Colon (tissue), 2 donors: ENCODE results near the gene TUBAL3.
"Not testable (repeated sequence)": the region's sequence is repeated elsewhere in the genome, so short reads cannot be mapped to it uniquely, and the experiment has no call there.

Source experiments
- FAIRE-seq: peaks from 2 replicates; lab custom pipeline; 2012; peaks lifted over from hg19 to GRCh38; lab: Jason Lieb, UNC
- donor health status: control.
- donor health status: control.

TUBAL3 gene

GRCh38 chr10:5379202-5379601 is 25.4 kb downstream of the TUBAL3 start:
- FAIRE-seq: not testable (repeated sequence)

GRCh38 chr10:5376450-5376849 is 28.2 kb downstream of the TUBAL3 start:
- no peak for FAIRE-seq

GRCh38 chr10:5373891-5374611 is 30.6 kb downstream of the TUBAL3 start:
- no peak for FAIRE-seq

DNA sequence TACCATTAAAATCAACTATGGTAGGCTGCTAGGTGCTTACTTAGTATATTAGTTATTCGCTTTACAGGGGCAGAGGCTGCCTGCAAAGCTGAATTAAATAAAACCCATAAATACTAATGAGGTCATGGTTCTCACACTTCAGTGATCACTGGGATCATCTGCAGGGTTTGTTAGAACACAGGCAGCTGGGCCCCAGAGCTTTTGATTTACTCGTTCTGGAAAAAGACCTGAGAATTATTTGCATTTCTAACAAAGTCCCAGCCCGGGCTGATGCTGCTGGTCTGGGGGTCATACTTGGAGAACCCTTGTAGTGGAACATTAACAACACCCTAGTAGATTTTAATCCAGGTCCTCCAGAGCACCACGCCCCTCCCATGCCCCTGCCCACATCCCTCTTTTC is 31.3 kb downstream of the TUBAL3 start:
- FAIRE-seq: no peak

GRCh38 chr10:5370493-5371352 is 33.9 kb downstream of the TUBAL3 start:
- no peak for FAIRE-seq

GRCh38 chr10:5369362-5370158 is 35.1 kb downstream of the TUBAL3 start:
- no peak for FAIRE-seq

DNA sequence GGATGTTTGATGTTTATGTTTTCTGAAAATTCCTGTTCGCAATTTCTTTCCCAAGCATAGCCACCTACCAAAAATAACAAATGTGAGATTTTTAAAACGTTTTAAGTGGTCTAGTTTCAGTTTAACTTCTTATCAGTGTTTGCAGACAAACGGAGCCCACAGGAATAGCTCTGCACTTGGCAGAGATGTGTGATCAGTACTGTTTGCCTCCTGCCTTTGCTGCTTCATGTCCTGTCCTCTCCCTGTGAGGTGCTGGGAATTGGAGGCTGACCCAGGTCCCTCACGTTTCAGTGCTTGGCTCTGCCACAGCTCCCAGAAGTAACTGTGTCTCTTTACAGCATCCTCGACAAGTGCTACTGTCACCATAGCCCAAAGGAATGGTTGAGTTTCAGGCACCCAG is 38.7 kb downstream of the TUBAL3 start:
- no peak for FAIRE-seq

- FAIRE-seq: no peak
These were observed 39.7 kb downstream of the TUBAL3 start, which contains the start of gene UCN3 for GRCh38 chr10:5364890-5365338. TSS of gene UCN3 (plus strand) at chr10:5364966. CDS start at chr10:5373721, 8,755 bp downstream.

DNA sequence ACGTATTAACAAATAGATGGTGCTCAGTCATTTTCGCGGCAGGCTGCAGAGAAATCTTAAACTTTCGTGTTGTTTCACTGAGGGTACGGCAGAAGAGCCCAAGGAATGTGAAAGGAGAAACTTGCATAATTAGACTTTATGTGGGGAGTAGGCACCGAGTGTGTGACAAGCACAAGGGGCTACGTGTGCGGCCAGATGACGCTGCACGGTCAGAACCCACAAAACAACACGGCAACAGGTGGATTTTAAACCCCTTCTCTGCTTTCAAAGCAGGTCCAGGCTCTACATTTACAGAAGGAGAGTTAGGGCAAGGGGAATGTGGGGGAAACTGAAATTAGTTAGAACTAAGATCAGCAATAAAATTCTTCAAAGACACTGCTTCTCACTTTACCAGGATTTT is 40.3 kb downstream of the TUBAL3 start:
- no peak for FAIRE-seq

GRCh38 chr10:5362873-5363272 is 41.8 kb downstream of the TUBAL3 start:
- no peak for FAIRE-seq

DNA sequence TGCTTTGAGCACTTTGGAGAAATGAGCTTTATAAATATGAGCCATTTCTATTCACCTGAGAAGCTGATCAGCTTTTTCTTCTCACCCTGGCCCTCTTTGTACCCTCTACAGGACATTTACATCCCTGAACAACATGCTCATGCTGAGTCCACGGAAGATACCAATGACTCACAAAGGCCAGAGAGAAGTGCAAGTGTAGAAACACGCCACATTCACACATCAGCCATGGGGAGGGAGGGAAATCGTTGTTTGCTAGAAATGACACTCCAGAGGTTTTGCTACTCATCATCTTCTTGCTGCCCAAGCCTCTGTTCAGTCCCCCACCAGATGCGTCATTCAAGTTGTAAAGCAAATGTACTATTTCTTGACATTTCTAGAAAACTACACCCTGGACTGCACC is 42.7 kb downstream of the TUBAL3 start:
- FAIRE-seq: no peak

- FAIRE-seq: no peak
These were observed 44.2 kb downstream of the TUBAL3 start for GRCh38 chr10:5360318-5360915.

DNA sequence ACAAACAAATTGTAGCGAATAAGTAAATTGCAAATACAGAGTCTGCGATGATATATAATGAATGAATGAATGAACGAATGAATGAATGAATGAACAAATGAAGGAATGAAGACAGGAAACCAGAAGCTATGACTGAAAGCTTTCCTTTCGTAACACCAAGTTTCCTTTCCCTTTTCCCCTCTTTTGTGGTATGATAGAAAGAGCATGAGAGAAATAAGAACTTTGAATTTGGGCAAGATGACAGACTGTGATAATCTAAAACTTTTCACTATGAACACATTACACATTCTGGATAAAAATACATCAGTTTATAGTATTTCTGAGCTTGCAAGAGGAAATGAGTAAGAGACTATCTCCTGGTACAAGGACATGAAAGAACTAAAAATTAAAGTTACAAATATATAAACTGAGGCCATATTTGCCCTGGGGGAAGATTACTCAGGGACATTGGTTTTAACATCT is 48.3 kb downstream of the TUBAL3 start:
- no peak for FAIRE-seq

DNA sequence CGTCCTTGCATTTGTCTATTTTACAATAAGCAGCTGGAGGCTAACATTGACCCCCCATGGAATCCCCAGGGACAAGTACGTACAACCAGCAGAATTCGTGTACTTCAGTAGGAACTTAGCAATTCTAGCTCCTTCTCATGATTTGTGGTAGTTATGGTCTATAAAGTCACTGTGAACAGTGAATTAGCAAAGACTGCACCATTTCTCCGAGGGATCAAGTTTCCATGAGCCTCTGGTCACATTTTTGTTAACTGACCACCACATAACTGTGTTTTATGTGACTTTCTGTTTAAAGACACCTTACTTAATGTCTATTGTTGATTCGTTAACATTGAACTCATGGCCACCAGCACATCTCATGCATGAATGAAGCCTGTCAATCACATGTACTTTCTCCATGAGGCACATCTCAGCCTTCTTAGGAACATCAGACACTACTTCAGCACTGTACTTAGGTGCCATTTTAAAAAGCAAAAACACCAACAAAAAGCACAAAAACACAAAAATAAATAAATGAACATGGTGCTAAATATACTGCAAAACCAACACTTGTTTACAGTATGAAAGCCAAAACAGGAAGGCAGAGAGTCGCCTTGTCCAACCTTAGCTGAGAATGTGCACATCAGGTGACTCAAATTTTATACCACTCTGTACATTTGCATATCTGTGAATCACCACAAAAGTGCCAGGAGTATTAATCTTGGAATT is 48.9 kb downstream of the TUBAL3 start:
- no peak for FAIRE-seq

DNA sequence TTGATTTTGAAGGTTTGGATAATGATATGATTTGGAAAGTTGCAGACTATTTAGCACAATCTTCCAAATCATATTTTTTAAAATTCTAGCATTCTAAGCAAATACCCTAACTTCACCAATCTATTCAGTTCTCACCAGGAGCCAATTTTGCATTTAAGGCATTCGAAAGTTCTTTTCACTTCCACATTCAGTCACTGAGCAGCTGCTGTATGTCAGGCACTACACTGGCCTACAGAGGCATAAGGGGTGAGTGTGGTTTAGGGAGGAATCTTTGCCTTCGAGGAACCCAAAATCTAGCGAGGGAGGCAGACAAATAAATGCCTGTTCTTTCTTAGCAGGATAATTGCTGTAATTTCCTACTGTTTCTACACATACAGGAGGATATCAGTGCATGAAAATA is 50.6 kb downstream of the TUBAL3 start:
- no peak for FAIRE-seq

DNA sequence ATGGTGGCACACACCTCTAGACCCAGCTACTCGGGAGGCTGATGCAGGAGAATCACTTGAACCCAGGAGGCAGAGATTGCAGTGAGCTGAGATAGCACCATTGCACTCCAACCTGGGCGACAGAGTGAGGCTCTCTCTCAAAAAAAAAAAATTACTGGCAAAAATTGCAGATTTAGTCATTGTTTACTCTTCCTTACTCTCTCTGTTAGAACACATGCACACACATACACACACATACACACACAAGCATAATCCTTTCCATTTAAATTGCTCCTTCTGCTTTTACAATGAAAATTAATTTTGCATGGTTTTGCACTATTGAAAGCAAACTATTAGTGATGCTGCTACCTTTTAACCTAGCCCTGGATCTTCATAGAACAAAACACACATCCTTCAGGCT is 55.3 kb downstream of the TUBAL3 start:
- no peak for FAIRE-seq

GRCh38 chr10:5346881-5347280 is 57.7 kb downstream of the TUBAL3 start:
- FAIRE-seq: no peak

GRCh38 chr10:5344746-5345145 is 59.9 kb downstream of the TUBAL3 start:
- FAIRE-seq: no peak

DNA sequence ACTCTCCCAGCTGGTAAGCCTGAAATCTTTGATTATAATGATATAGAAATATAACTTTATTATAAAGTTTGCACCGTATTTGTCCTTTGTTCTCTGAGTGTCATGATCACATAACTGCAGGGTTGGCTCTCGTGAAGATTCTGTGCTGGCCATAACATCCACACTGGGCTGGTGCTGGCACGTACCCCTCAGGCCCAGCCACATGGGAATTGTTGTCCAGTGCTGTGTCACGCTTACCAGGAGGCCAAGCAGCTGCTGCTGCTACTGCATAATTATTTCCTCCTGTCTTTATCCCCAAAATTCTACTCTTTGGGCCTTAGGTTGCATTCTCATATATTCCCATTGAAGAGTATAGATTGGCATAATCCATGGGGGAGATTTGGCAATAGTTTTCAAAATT is 60.6 kb downstream of the TUBAL3 start:
- no peak for FAIRE-seq

GRCh38 chr10:5343561-5343960 is 61.1 kb downstream of the TUBAL3 start:
- no peak for FAIRE-seq
